ENCODE results near the gene FRK. TPM values are rescaled to one million over a fixed set of nuclear protein-coding genes. Genes with fewer than 3 reads are reported as not detected.

Gene FRK
- total and polyA plus RNA-seq, 5 donors from 2014 or later = not detected

DNA sequence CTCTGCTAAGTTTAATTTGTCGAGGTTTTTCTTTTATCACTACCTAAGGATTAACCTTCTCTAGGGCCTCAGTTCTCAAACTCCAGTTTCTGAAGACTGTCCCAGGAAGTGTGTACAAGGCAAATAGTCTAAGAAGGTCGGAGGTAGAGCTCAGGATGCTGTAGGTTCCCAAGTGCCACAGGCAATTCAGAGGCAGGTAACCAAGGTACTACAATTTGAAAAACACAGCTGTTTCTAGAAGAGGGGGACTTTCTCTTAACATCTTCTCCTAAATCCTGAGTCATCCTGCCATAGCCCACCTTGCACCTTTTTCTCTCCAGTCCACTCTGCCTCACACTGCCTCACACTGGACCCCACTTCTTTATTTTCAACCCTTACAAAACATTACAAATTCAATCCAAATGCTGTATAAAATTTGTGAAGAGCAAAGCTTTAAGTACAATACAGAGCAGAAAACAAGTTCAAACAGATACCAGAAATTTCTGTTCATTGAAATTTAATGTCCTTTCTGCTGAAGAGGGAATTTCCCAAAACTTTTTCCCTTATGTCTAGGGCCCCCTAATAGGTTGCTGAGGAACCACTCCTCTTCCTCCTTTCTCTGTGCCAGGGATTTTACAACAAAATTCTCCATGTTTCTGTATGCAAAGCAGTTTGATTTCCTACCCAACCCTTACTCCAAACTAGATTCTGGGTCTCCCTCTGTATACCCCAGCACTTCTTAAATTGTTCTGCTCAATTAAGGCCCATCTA is 43.0 kb downstream of the FRK start:
- H3K4me1 Mint-ChIP-seq = no peaks in the 10 kb centered on the region
- peaks cover 22% of the 10 kb centered on the region for H3K27me3 Mint-ChIP-seq
- peaks cover 0 to under 1% (median 0%) of the 10 kb centered on the region in 7 donors for H3K9me3 Mint-ChIP-seq
- no peaks in the 10 kb centered on the region for H3K27me3 ChIP-seq (ENCODE audit: control insufficient read depth, insufficient read depth, low read length)
- no peak overlapping the region for H3K4me3 Mint-ChIP-seq
- DNase-seq (no peak), ATAC-seq (ENCODE audit: low read depth in 2 of 2) (no peak)
- H3K36me3 ChIP-seq (ENCODE audit: control insufficient read depth, insufficient read depth, low read length) = no peaks in the 10 kb centered on the region
- no peak overlapping the region for H3K27ac Mint-ChIP-seq
- no peaks in the 10 kb centered on the region for H3K4me1 ChIP-seq (ENCODE audit: control insufficient read depth, insufficient read depth, low read length, poor library complexity, severe bottlenecking)
- H3K4me3 ChIP-seq (ENCODE audit: low read depth, low read length) = no peak overlapping the region
- H3K9me3 ChIP-seq (ENCODE audit: control insufficient read depth in 2 of 2, low read length in 2 of 2) = no peaks in the 10 kb centered on the region
- no peak overlapping the region for H3K27ac ChIP-seq (ENCODE audit: insufficient read depth, low read length, poor library complexity, severe bottlenecking)
- H3K36me3 Mint-ChIP-seq = no peaks in the 10 kb centered on the region

DNA sequence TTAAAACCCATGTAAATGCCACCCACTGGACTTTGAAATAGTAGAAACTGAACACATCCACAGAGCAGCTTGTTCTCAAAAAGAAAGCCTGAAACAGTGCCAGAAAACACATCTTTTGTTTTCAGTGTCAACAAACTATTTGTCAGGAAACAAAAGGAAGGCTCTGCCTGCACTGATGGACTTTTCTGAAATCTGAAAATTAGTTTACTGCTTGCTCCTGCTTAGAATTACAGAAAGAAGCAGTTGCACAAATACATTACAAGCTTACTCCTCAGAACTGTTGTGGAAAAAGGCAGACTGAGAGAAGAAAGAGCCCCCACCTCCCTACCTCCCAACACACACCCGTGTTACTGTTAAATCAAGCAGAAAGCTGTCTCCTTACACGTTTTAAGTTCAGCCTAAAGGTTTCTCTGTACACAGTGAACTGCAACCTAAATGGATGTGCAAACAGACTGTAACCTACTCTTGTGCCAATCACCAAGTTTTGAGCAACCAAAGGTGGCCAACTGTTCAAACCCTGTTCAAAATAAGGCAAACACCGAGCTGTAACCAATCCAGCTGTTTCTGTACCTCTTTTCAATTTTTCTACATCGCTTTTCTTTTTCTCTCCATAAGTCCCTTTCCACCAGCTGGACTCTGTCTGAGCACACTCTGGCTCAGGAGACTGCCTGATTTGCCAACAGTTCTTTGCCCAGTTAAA is 43.7 kb downstream of the FRK start:
- ATAC-seq (ENCODE audit: low read depth in 2 of 2) (no peak), DNase-seq (no peak)
- H3K9me3 Mint-ChIP-seq = no peaks in the 10 kb centered on the region
- no peak overlapping the region for H3K4me3 Mint-ChIP-seq
- no peaks in the 10 kb centered on the region for H3K4me1 Mint-ChIP-seq
- no peaks in the 10 kb centered on the region for H3K9me3 ChIP-seq (ENCODE audit: control insufficient read depth in 2 of 2, low read length in 2 of 2)
- no peak overlapping the region for H3K27ac Mint-ChIP-seq
- no peak overlapping the region for H3K27ac ChIP-seq (ENCODE audit: insufficient read depth, low read length, poor library complexity, severe bottlenecking)
- H3K36me3 ChIP-seq (ENCODE audit: control insufficient read depth, insufficient read depth, low read length) = no peaks in the 10 kb centered on the region
- H3K27me3 Mint-ChIP-seq = peaks cover 22% of the 10 kb centered on the region
- no peaks in the 10 kb centered on the region for H3K36me3 Mint-ChIP-seq
- H3K4me3 ChIP-seq (ENCODE audit: low read depth, low read length) = no peak overlapping the region
- no peaks in the 10 kb centered on the region for H3K4me1 ChIP-seq (ENCODE audit: control insufficient read depth, insufficient read depth, low read length, poor library complexity, severe bottlenecking)
- H3K27me3 ChIP-seq (ENCODE audit: control insufficient read depth, insufficient read depth, low read length) = peaks cover 4% of the 10 kb centered on the region

DNA sequence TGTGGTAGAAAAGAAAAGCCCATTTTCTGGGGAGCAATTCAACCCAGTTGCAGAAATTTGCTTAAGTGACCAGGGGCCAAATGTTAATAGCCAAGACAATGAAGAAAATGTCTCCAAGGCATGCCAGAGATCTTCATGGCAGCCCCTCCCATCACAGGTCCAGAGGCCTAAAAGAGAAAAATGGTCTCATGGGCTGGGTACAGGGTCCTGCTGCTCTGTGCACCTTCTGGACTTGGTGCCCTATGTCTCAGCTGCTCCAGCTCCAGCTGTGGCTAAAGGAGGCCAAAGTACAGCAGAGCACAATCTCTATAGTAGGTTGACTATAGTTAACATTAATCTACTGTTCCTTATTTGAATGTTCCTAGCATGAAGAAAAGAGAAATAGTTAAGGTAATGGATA is 44.7 kb downstream of the FRK start:
- H3K4me1 Mint-ChIP-seq = no peaks in the 10 kb centered on the region

DNA sequence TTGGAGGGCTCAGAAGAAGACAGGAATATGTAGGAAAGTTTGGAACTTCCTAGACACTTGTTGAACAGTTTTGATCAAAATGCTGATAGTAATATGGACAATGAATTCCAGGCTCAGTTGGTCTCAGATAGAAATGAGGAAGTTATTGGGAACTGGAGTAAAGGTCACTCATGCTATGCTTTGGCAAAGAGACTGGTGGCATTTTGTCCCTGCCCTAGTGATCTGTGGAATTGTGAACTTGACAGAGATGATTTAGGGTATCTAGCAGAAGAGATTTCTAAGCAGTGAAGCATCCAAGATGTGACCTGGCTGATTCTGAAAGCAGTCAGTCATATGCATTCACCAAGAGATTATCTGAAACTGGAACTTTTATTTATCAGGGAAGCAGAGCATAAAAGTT is 45.1 kb downstream of the FRK start:
- Mint-ChIP-seq H3K9me3 (no peaks in the 10 kb centered on the region), H3K36me3 (no peaks in the 10 kb centered on the region), H3K27ac (no peak overlapping the region), H3K27me3 (peaks cover 22% of the 10 kb centered on the region), H3K4me3 (no peak overlapping the region), H3K4me1 (no peaks in the 10 kb centered on the region)
- H3K27ac ChIP-seq (ENCODE audit: insufficient read depth, low read length, poor library complexity, severe bottlenecking) = no peak overlapping the region
- no peaks in the 10 kb centered on the region for H3K4me1 ChIP-seq (ENCODE audit: control insufficient read depth, insufficient read depth, low read length, poor library complexity, severe bottlenecking)
- DNase-seq (no peak), ATAC-seq (ENCODE audit: low read depth in 2 of 2) (no peak)
- no peak overlapping the region for H3K4me3 ChIP-seq (ENCODE audit: low read depth, low read length)
- H3K27me3 ChIP-seq (ENCODE audit: control insufficient read depth, insufficient read depth, low read length) = peaks cover 4% of the 10 kb centered on the region
- no peaks in the 10 kb centered on the region for H3K36me3 ChIP-seq (ENCODE audit: control insufficient read depth, insufficient read depth, low read length)
- H3K9me3 ChIP-seq (ENCODE audit: control insufficient read depth in 2 of 2, low read length in 2 of 2) = no peaks in the 10 kb centered on the region

More for the DNA sequence above, 44.7 kb downstream of the FRK start:
- ATAC-seq (ENCODE audit: low read depth in 2 of 2) (no peak), DNase-seq (no peak)
- no peaks in the 10 kb centered on the region for H3K9me3 Mint-ChIP-seq
- peaks cover 4% of the 10 kb centered on the region for H3K27me3 ChIP-seq (ENCODE audit: control insufficient read depth, insufficient read depth, low read length)
- H3K36me3 ChIP-seq (ENCODE audit: control insufficient read depth, insufficient read depth, low read length) = no peaks in the 10 kb centered on the region
- H3K36me3 Mint-ChIP-seq = no peaks in the 10 kb centered on the region
- H3K4me3 Mint-ChIP-seq = no peak overlapping the region
- peak overlapping the region in 1 of 3 donors; percentile 40 for H3K27ac Mint-ChIP-seq
- peaks cover 22% of the 10 kb centered on the region for H3K27me3 Mint-ChIP-seq
- no peak overlapping the region for H3K27ac ChIP-seq (ENCODE audit: insufficient read depth, low read length, poor library complexity, severe bottlenecking)
- H3K9me3 ChIP-seq (ENCODE audit: control insufficient read depth in 2 of 2, low read length in 2 of 2) = no peaks in the 10 kb centered on the region
- H3K4me3 ChIP-seq (ENCODE audit: low read depth, low read length) = no peak overlapping the region
- H3K4me1 ChIP-seq (ENCODE audit: control insufficient read depth, insufficient read depth, low read length, poor library complexity, severe bottlenecking) = no peaks in the 10 kb centered on the region

DNA sequence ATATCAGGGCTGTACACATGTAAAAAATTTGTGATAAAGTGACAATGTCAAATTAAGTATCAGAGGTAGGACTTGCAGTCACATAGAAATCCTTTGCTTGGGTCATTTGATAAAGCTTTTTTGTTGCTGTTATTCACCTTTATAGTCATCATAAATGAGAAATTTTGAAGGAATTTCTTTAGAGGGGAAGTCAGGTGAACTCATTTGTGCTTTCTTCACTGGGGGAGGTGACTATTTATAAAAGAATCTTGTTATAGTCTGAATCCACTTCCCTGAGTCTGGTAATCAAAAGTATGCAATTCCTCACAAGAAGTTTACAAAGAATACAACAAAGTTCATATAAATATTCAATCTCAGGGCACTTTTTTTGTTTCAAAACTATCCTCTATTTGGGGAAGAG is 47.7 kb downstream of the FRK start:
- H3K27me3 ChIP-seq (ENCODE audit: control insufficient read depth, insufficient read depth, low read length) = peaks cover 4% of the 10 kb centered on the region
- no peak overlapping the region for H3K27ac ChIP-seq (ENCODE audit: insufficient read depth, low read length, poor library complexity, severe bottlenecking)
- no peaks in the 10 kb centered on the region for H3K36me3 ChIP-seq (ENCODE audit: control insufficient read depth, insufficient read depth, low read length)
- Mint-ChIP-seq H3K36me3 (no peaks in the 10 kb centered on the region), H3K4me1 (no peaks in the 10 kb centered on the region), H3K27me3 (peaks cover 22% of the 10 kb centered on the region), H3K4me3 (no peak overlapping the region), H3K9me3 (no peaks in the 10 kb centered on the region), H3K27ac (no peak overlapping the region)
- no peak overlapping the region for H3K4me3 ChIP-seq (ENCODE audit: low read depth, low read length)
- ATAC-seq (ENCODE audit: low read depth in 2 of 2) (no peak), DNase-seq (no peak)
- no peaks in the 10 kb centered on the region for H3K9me3 ChIP-seq (ENCODE audit: control insufficient read depth in 2 of 2, low read length in 2 of 2)
- no peaks in the 10 kb centered on the region for H3K4me1 ChIP-seq (ENCODE audit: control insufficient read depth, insufficient read depth, low read length, poor library complexity, severe bottlenecking)

DNA sequence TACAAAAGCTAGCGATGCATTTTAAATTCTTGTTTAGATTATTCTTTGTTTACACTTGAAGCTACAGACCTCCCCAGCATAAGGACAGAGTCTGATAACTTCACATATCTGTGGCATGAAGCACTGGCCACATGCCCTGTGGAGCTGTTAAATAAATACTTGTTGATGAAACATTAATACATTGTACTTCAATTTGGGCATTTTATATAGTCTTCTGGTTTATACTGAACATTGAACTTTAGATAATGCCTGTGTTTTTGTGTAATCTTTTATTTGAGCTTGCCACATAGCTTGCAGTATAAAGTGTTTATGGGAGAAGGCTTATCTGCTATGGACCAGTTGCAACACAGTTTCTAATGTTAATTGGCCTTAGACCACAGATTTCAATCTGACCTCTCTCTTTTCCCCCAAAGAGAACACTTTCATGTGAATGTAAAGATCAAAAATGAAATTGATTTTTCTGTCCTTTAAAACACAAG is 48.2 kb downstream of the FRK start:
- ATAC-seq (ENCODE audit: low read depth in 2 of 2) = no peak
- Histone ChIP-seq H3K4me3 (ENCODE audit: low read depth, low read length) (no peak overlapping the region), H3K36me3 (ENCODE audit: control insufficient read depth, insufficient read depth, low read length) (no peaks in the 10 kb centered on the region), H3K27ac (ENCODE audit: insufficient read depth, low read length, poor library complexity, severe bottlenecking) (no peak overlapping the region), H3K9me3 (ENCODE audit: control insufficient read depth in 2 of 2, low read length in 2 of 2) (no peaks in the 10 kb centered on the region), H3K27me3 (ENCODE audit: control insufficient read depth, insufficient read depth, low read length) (peaks cover 4% of the 10 kb centered on the region), H3K4me1 (ENCODE audit: control insufficient read depth, insufficient read depth, low read length, poor library complexity, severe bottlenecking) (no peaks in the 10 kb centered on the region)
- Mint-ChIP-seq H3K4me1 (no peaks in the 10 kb centered on the region), H3K4me3 (no peak overlapping the region), H3K36me3 (no peaks in the 10 kb centered on the region), H3K27me3 (peaks cover 21% of the 10 kb centered on the region), H3K9me3 (no peaks in the 10 kb centered on the region), H3K27ac (no peak overlapping the region)
- no peak for DNase-seq

DNA sequence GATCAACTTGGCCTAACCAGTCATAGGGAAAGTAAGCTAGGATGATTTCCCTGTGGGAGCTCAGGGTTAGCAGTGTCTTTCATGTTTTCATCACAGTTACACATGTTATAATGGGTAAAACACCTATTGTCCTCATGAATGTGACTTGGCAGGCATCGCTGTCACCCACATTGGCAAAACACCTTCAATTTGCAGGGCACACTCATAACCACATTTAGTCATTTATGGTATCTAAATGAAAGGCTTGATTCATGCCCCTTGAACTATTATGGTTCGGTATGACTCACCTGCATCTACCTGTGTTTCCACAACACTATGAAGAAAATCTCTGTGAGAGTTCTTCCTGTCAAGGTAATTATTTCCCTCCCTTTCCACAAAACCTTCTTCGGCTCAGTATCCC is 49.2 kb downstream of the FRK start:
- Histone ChIP-seq H3K4me1 (ENCODE audit: control insufficient read depth, insufficient read depth, low read length, poor library complexity, severe bottlenecking) (no peaks in the 10 kb centered on the region), H3K9me3 (ENCODE audit: control insufficient read depth in 2 of 2, low read length in 2 of 2) (no peaks in the 10 kb centered on the region), H3K36me3 (ENCODE audit: control insufficient read depth, insufficient read depth, low read length) (no peaks in the 10 kb centered on the region), H3K27me3 (ENCODE audit: control insufficient read depth, insufficient read depth, low read length) (peaks cover 4% of the 10 kb centered on the region), H3K27ac (ENCODE audit: insufficient read depth, low read length, poor library complexity, severe bottlenecking) (no peak overlapping the region), H3K4me3 (ENCODE audit: low read depth, low read length) (no peak overlapping the region)
- no peak overlapping the region for H3K27ac Mint-ChIP-seq
- H3K4me1 Mint-ChIP-seq = no peaks in the 10 kb centered on the region
- peak in 1 of 3 donors; percentile 26 for DNase-seq
- H3K36me3 Mint-ChIP-seq = no peaks in the 10 kb centered on the region
- no peak overlapping the region for H3K4me3 Mint-ChIP-seq
- peak in 1 of 2 donors; percentile 45 for ATAC-seq (ENCODE audit: low read depth in 2 of 2)
- H3K9me3 Mint-ChIP-seq = no peaks in the 10 kb centered on the region
- H3K27me3 Mint-ChIP-seq = peaks cover 11% of the 10 kb centered on the region

Measured in CD4-positive, CD25-positive, alpha-beta regulatory T cell (primary cell).